GM23248 (cell line): ENCODE measurements around the gene SSNA1. TPM values are rescaled to one million over a fixed set of nuclear protein-coding genes. Genes with fewer than 3 reads are reported as not detected.
A peak's percentile ranks its signal among the peaks of the same experiment; 100 is the strongest.

Experiments used
- DNase-seq: peaks from one replicate; pipeline ENCODE4 v3.0.0-alpha.2; 2015
- H2AFZ ChIP-seq: fragments of 200-600 bp; sonication (generic); 2 replicates; pipeline ENCODE4 v1.6.1; 2016; ENCODE audit warnings: antibody characterized with exemption
- H3F3A ChIP-seq: fragments of 200-600 bp; sonication (generic); 2 replicates; pipeline ENCODE4 v1.6.1; 2016; ENCODE audit warnings: mild to moderate bottlenecking, antibody characterized with exemption, mixed run types; ENCODE audit not compliant: insufficient read depth
- H3K27ac ChIP-seq: fragments of 200-600 bp; sonication (generic); 2 replicates; pipeline ENCODE4 v1.5.1; 2016; ENCODE audit warnings: mild to moderate bottlenecking
- H3K27me3 ChIP-seq: fragments of 200-600 bp; sonication (generic); replicated peaks from 2 replicates; pipeline ENCODE4 v1.6.1; 2016; ENCODE audit warnings: mild to moderate bottlenecking; ENCODE audit not compliant: insufficient read depth
- H3K36me3 ChIP-seq: fragments of 200-600 bp; sonication (generic); 2 replicates; pipeline ENCODE4 v1.6.1; 2016; ENCODE audit warnings: low read depth, mild to moderate bottlenecking
- H3K4me1 ChIP-seq: fragments of 200-600 bp; sonication (generic); 2 replicates; pipeline ENCODE4 v1.6.1; 2016; ENCODE audit warnings: mild to moderate bottlenecking; ENCODE audit not compliant: insufficient read depth
- H3K4me2 ChIP-seq: fragments of 200-600 bp; sonication (generic); one replicate; pipeline ENCODE4 v1.6.1; 2016; ENCODE audit warnings: mild to moderate bottlenecking; ENCODE audit not compliant: unreplicated experiment
- H3K4me3 ChIP-seq: fragments of 200-600 bp; sonication (generic); 2 replicates; pipeline ENCODE4 v1.5.1; 2016; ENCODE audit warnings: mild to moderate bottlenecking
- H3K79me2 ChIP-seq: fragments of 200-600 bp; sonication (generic); 2 replicates; pipeline ENCODE4 v1.6.1; 2016; ENCODE audit warnings: mild to moderate bottlenecking; ENCODE audit not compliant: insufficient read depth
- H3K9ac ChIP-seq: fragments of 200-600 bp; sonication (generic); 2 replicates; pipeline ENCODE4 v1.6.1; 2016; ENCODE audit warnings: mild to moderate bottlenecking
- H3K9me2 ChIP-seq: fragments of 200-600 bp; sonication (generic); 2 replicates; pipeline ENCODE4 v1.6.1; 2016; ENCODE audit warnings: mixed run types, mild to moderate bottlenecking, moderate library complexity; ENCODE audit not compliant: insufficient read depth
- H3K9me3 ChIP-seq: fragments of 200-600 bp; sonication (generic); one replicate; pipeline ENCODE4 v1.6.1; 2017; ENCODE audit warnings: low read depth
- H4K20me1 ChIP-seq: fragments of 200-600 bp; sonication (generic); 2 replicates; pipeline ENCODE4 v1.6.0; 2016; ENCODE audit not compliant: insufficient read depth
- EZH2 ChIP-seq: fragments of 200-600 bp; sonication (generic); IDR thresholded peaks from 2 replicates; pipeline ENCODE4 v1.6.1; 2018; ENCODE audit warnings: antibody characterized with exemption, mild to moderate bottlenecking; ENCODE audit not compliant: insufficient read depth, poor library complexity, severe bottlenecking
- EZH2phosphoT487 ChIP-seq: fragments of 200-600 bp; sonication (generic); IDR thresholded peaks from 2 replicates; pipeline ENCODE4 v1.6.1; 2018; ENCODE audit warnings: antibody characterized with exemption, moderate library complexity, mild to moderate bottlenecking, low read depth; ENCODE audit not compliant: insufficient read depth
- WGBS, 2 experiments: methylation state at CpG; one replicate each; pipeline ENCODE4 v1.1.6; 2015 to 2017; ENCODE audit warnings: low lambda C conversion rate in 2 of 2, low coverage in 1 of 2; ENCODE audit errors: missing lambda C conversion rate in 2 of 2; 5-methylcytosine and 5-hydroxymethylcytosine counted together
- in situ Hi-C: fragments of 300-500 bp; cut with MboI; formaldehyde crosslinking; loops from 2 replicates; pipeline ENCODE4 v1.15.0; 2020
- polyA plus RNA-seq: library from polyadenylated mRNA; unstranded; fragments of >200 nt; fragmentation: Nextera tagmentation; extraction: Ambion mirVana; gene quantifications from 2 replicates; pipeline ENCODE4 v1.2.1, GENCODE V29; 2016
- total RNA-seq: library from RNA; depleted of rRNA; stranded (reverse); fragments of >200 nt; shearing (Covaris generic); gene quantifications from 2 replicates; pipeline ENCODE4 v1.2.3, GENCODE V29; 2014

SSNA1 gene
- total and polyA plus RNA-seq, 2 experiments from 2014 or later: 93.1 to 105 TPM

- Histone ChIP-seq H3K9ac (no peak overlapping the region), H2AFZ (no peak overlapping the region), H3K4me2 (no peak overlapping the region), H3F3A (no peaks in the 10 kb centered on the region), H3K27ac (no peak overlapping the region), H3K9me2 (no peaks in the 10 kb centered on the region), H3K9me3 (no peaks in the 10 kb centered on the region), H3K4me1 (peaks cover 16% of the 10 kb centered on the region), H3K4me3 (no peak overlapping the region), H3K36me3 (no peaks in the 10 kb centered on the region), H4K20me1 (no peaks in the 10 kb centered on the region), H3K27me3 (no peaks in the 10 kb centered on the region), H3K79me2 (no peaks in the 10 kb centered on the region)
- DNase-seq: no peak
- in situ Hi-C loops: no loop called here
- 93 to 94% methylated on average over 44 to 51 of the region's 52 CpGs for WGBS, 2 experiments
- TF ChIP-seq EZH2 (no peak), EZH2phosphoT487 (no peak)
Measured at GRCh38 chr9:137220317-137221094, 32.0 kb downstream of the SSNA1 start.

GRCh38 chr9:137221095-137221505, 32.6 kb downstream of the SSNA1 start:
- Histone ChIP-seq H3K79me2 (no peaks in the 10 kb centered on the region), H3F3A (no peaks in the 10 kb centered on the region), H3K27ac (no peak overlapping the region), H3K9me3 (no peaks in the 10 kb centered on the region), H3K4me3 (no peak overlapping the region), H3K36me3 (no peaks in the 10 kb centered on the region), H3K4me1 (peaks cover 16% of the 10 kb centered on the region), H4K20me1 (no peaks in the 10 kb centered on the region), H3K27me3 (no peaks in the 10 kb centered on the region), H3K4me2 (no peak overlapping the region), H3K9ac (no peak overlapping the region), H2AFZ (no peak overlapping the region), H3K9me2 (no peaks in the 10 kb centered on the region)
- in situ Hi-C loops: no loop called here
- TF ChIP-seq EZH2phosphoT487: no peak
- TF ChIP-seq EZH2: no peak
- no peak for DNase-seq
- WGBS, 2 experiments: 82 to 100% methylated on average over 2 to 14 of the region's 14 CpGs

- H3K4me2 ChIP-seq: no peak overlapping the region
- H3K27me3 ChIP-seq: no peaks in the 10 kb centered on the region
- 12% methylated on average over 25 to 40 of the region's 61 CpGs for WGBS, 2 experiments
- H3K27ac ChIP-seq: no peak overlapping the region
- in situ Hi-C loops: no loop called here
- no peaks in the 10 kb centered on the region for H3K9me3 ChIP-seq
- TF ChIP-seq EZH2phosphoT487 (no peak), EZH2 (no peak)
- no peak overlapping the region for H2AFZ ChIP-seq
- no peak overlapping the region for H3K9ac ChIP-seq
- H3F3A ChIP-seq: no peaks in the 10 kb centered on the region
- H3K4me3 ChIP-seq: no peak overlapping the region
- H3K4me1 ChIP-seq: peaks cover 14% of the 10 kb centered on the region
- no peaks in the 10 kb centered on the region for H3K9me2 ChIP-seq
- H3K79me2 ChIP-seq: no peaks in the 10 kb centered on the region
- no peak for DNase-seq
- H4K20me1 ChIP-seq: no peaks in the 10 kb centered on the region
- H3K36me3 ChIP-seq: no peaks in the 10 kb centered on the region
Measured at GRCh38 chr9:137221506-137222111, 33.1 kb downstream of the SSNA1 start.

GRCh38 chr9:137222190-137223077, 34.0 kb downstream of the SSNA1 start, which contains the start of gene RNF208:
TSS of gene RNF208 (minus strand) at chr9:137222240. CDS start at chr9:137221212, 1,028 bp downstream.
- H3K4me2 ChIP-seq: peak within 1 kb of the TSS; percentile 69
- no peaks in the 10 kb centered on the region for H3K36me3 ChIP-seq
- no peaks in the 10 kb centered on the region for H3K79me2 ChIP-seq
- 3 to 7% methylated on average over 33 to 67 of the region's 88 CpGs for WGBS, 2 experiments
- H3K27me3 ChIP-seq: no peaks in the 10 kb centered on the region
- H3K9ac ChIP-seq: peak within 1 kb of the TSS; percentile 36; the same call in 1 of the 2 replicates
- H3K9me2 ChIP-seq: no peaks in the 10 kb centered on the region
- H3K4me1 ChIP-seq: peaks cover 9% of the 10 kb centered on the region
- no peaks in the 10 kb centered on the region for H3K9me3 ChIP-seq
- H3K4me3 ChIP-seq: peak within 1 kb of the TSS; percentile 63
- DNase-seq: peak; percentile 47
- no peaks in the 10 kb centered on the region for H4K20me1 ChIP-seq
- no peaks in the 10 kb centered on the region for H3F3A ChIP-seq
- H2AFZ ChIP-seq: peak within 1 kb of the TSS; percentile 39
- in situ Hi-C loops: no loop called here
- TF ChIP-seq EZH2 (no peak), EZH2phosphoT487 (no peak)
- H3K27ac ChIP-seq: no peak within 1 kb of the TSS
